ENCODE measurements around the gene LMBR1L. TPM values are rescaled to one million over a fixed set of nuclear protein-coding genes. Genes with fewer than 3 reads are reported as not detected.

The LMBR1L gene
- polyA plus RNA-seq, 3 donors, result 22.0 to 104 (median 25.9) TPM

DNA sequence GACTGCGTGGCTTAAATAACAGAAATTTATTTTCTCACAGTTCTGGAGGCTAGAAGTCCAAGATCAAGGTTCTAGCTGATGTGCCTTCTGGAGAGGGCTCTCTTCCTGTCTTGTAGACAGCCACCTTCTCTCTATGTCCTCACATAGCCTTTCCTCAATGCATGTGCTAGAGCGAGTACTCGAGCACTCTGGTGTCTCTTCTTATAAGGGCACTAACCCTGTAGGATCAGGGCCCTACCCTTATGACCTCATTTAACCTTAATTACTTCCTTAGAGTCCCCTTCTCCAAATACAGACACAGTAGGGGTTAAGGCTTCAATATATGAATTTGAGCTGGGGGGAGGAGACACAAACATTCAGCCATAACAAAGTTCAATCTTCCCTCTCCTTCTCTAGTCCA is 26.2 kb downstream of the LMBR1L start:
- Histone ChIP-seq H3K79me2 (ENCODE audit: insufficient read depth, low read length) (no peaks in the 10 kb centered on the region), H4K20me1 (ENCODE audit: insufficient read depth, low read length) (no peaks in the 10 kb centered on the region), H3K27ac (ENCODE audit: low read depth in 1 of 2, low read length in 2 of 2) (no peak overlapping the region), H3K9ac (ENCODE audit: insufficient read depth, low read length, poor library complexity, severe bottlenecking) (no peak overlapping the region), H3K36me3 (replicated peaks in 1 of 2; ENCODE audit: control insufficient read depth in 1 of 2, insufficient read depth in 2 of 2, low read length in 2 of 2) (no peaks in the 10 kb centered on the region), H3K9me3 (replicated peaks in 1 of 2; ENCODE audit: control insufficient read depth in 1 of 2, insufficient read depth in 1 of 2, low read length in 2 of 2) (no peaks in the 10 kb centered on the region), H3K4me2 (replicated peaks; ENCODE audit: extremely low read depth, low read length, poor library complexity, severe bottlenecking) (no peak overlapping the region), H2AFZ (ENCODE audit: insufficient read depth, low read depth, low read length, poor library complexity, severe bottlenecking) (no peak overlapping the region), H3K27me3 (ENCODE audit: control insufficient read depth in 2 of 2, insufficient read depth in 2 of 2, low read length in 2 of 2) (peaks cover 14 to 26% of the 10 kb centered on the region in 2 donors), H3K4me1 (ENCODE audit: control insufficient read depth in 1 of 2, insufficient read depth in 2 of 2, low read length in 2 of 2) (peaks cover 9 to 10% of the 10 kb centered on the region in 2 donors), H3K4me3 (replicated peaks in 1 of 3; ENCODE audit: low read depth in 2 of 3, low read length in 3 of 3) (no peak overlapping the region)
- no peak for DNase-seq
- H3K27ac Mint-ChIP-seq, result no peak overlapping the region
- peaks cover 9% of the 10 kb centered on the region for H3K4me1 Mint-ChIP-seq
- TF ChIP-seq, protein P1, sequence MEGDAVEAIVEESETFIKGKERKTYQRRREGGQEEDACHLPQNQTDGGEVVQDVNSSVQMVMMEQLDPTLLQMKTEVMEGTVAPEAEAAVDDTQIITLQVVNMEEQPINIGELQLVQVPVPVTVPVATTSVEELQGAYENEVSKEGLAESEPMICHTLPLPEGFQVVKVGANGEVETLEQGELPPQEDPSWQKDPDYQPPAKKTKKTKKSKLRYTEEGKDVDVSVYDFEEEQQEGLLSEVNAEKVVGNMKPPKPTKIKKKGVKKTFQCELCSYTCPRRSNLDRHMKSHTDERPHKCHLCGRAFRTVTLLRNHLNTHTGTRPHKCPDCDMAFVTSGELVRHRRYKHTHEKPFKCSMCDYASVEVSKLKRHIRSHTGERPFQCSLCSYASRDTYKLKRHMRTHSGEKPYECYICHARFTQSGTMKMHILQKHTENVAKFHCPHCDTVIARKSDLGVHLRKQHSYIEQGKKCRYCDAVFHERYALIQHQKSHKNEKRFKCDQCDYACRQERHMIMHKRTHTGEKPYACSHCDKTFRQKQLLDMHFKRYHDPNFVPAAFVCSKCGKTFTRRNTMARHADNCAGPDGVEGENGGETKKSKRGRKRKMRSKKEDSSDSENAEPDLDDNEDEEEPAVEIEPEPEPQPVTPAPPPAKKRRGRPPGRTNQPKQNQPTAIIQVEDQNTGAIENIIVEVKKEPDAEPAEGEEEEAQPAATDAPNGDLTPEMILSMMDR (IDR thresholded peaks at IDR 0.05), result no peak
- H3K4me3 Mint-ChIP-seq, result no peak overlapping the region
- H3K36me3 Mint-ChIP-seq, result no peaks in the 10 kb centered on the region
- H3K9me3 Mint-ChIP-seq, result peaks cover 0 to 15% (median 5%) of the 10 kb centered on the region in 7 donors
- peaks cover 23 to 46% (median 24%) of the 10 kb centered on the region in 3 donors for H3K27me3 Mint-ChIP-seq (ENCODE audit: low read depth in 3 of 3)
- intact Hi-C loops (cut with micrococcal nuclease), result no loop called here
- WGBS (ENCODE audit: insufficient coverage), result 100% methylated on average over 2 of the region's 3 CpGs

DNA sequence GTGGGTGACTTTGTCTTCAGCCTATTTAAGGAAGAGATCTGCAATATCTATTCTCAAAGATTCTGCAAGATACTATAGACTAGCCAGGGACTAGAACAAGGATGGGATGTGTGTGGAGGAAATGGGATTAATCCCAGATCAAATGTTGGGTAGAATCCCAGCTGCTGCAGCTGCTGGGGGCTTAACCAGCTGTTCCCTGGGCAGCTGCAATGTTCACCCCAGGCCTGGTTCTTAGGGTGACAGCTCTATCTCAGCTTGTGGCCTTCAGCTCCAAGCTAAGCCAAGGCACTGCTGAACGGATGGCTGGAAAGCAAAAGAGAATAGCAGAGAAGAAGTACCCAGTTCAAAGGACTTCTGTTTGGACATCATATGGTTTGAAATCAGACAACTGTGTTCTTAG is 30.9 kb downstream of the LMBR1L start:
- H3K4me3 ChIP-seq (replicated peaks in 1 of 3; ENCODE audit: low read depth in 2 of 3, low read length in 3 of 3), result no peak overlapping the region
- no peaks in the 10 kb centered on the region for H3K36me3 ChIP-seq (replicated peaks in 1 of 2; ENCODE audit: control insufficient read depth in 1 of 2, insufficient read depth in 2 of 2, low read length in 2 of 2)
- intact Hi-C loops (cut with micrococcal nuclease), result no loop called here
- H3K9ac ChIP-seq (ENCODE audit: insufficient read depth, low read length, poor library complexity, severe bottlenecking), result no peak overlapping the region
- TF ChIP-seq, protein P1 (IDR thresholded peaks at IDR 0.05), result no peak
- H3K4me1 ChIP-seq (ENCODE audit: control insufficient read depth in 1 of 2, insufficient read depth in 2 of 2, low read length in 2 of 2), result no peaks in the 10 kb centered on the region
- H3K9me3 ChIP-seq (replicated peaks in 1 of 2; ENCODE audit: control insufficient read depth in 1 of 2, insufficient read depth in 1 of 2, low read length in 2 of 2), result no peaks in the 10 kb centered on the region
- H4K20me1 ChIP-seq (ENCODE audit: insufficient read depth, low read length), result no peaks in the 10 kb centered on the region
- H2AFZ ChIP-seq (ENCODE audit: insufficient read depth, low read depth, low read length, poor library complexity, severe bottlenecking), result no peak overlapping the region
- no peaks in the 10 kb centered on the region for H3K36me3 Mint-ChIP-seq
- H3K27ac ChIP-seq (ENCODE audit: low read depth in 1 of 2, low read length in 2 of 2), result no peak overlapping the region
- peaks cover 4 to 18% (median 4%) of the 10 kb centered on the region in 3 donors for H3K27me3 Mint-ChIP-seq (ENCODE audit: low read depth in 3 of 3)
- no peaks in the 10 kb centered on the region for H3K79me2 ChIP-seq (ENCODE audit: insufficient read depth, low read length)
- H3K4me3 Mint-ChIP-seq, result no peak overlapping the region
- DNase-seq, result no peak
- H3K4me2 ChIP-seq (replicated peaks; ENCODE audit: extremely low read depth, low read length, poor library complexity, severe bottlenecking), result no peak overlapping the region
- no peaks in the 10 kb centered on the region for H3K4me1 Mint-ChIP-seq
- 100% methylated on average over 1 of the region's 1 CpG for WGBS (ENCODE audit: insufficient coverage)
- H3K27me3 ChIP-seq (ENCODE audit: control insufficient read depth in 2 of 2, insufficient read depth in 2 of 2, low read length in 2 of 2), result peaks cover 0 to 2% of the 10 kb centered on the region in 2 donors
- peaks cover 0 to 8% (median 4%) of the 10 kb centered on the region in 7 donors for H3K9me3 Mint-ChIP-seq
- H3K27ac Mint-ChIP-seq, result no peak overlapping the region
